ENCODE data around the gene ANAPC5. TPM values are rescaled to one million over a fixed set of nuclear protein-coding genes. Genes with fewer than 3 reads are reported as not detected.

Gene ANAPC5
- total RNA-seq, 4 donors from 2014 or later, result 101 to 381 (median 139) TPM

- Histone ChIP-seq H3K36me3 (peaks cover 0 to 17% (median 0%) of the 10 kb centered on the region in 3 donors), H3K4me3 (no peak overlapping the region), H3K27ac (no peak overlapping the region), H3K4me1 (peaks cover 0 to 30% (median 7%) of the 10 kb centered on the region in 4 donors), H3K27me3 (no peaks in the 10 kb centered on the region), H3K9me3 (no peaks in the 10 kb centered on the region)
- peak in 1 of 3 donors; percentile 18 for DNase-seq
- TF ChIP-seq POLR2A (IDR thresholded peaks at IDR 0.05), result no peak
- TF ChIP-seq CTCF (IDR thresholded peaks at IDR 0.05), result no peak
These were observed 58.6 kb downstream of the ANAPC5 start for GRCh38 chr12:121293603-121294002.

- peaks cover 0 to 17% (median 0%) of the 10 kb centered on the region in 3 donors for H3K36me3 ChIP-seq
- no peak for TF ChIP-seq POLR2A (IDR thresholded peaks at IDR 0.05)
- no peak for TF ChIP-seq CTCF (IDR thresholded peaks at IDR 0.05)
- peak in 1 of 3 donors; percentile 7 for DNase-seq
- no peak overlapping the region for H3K27ac ChIP-seq
- no peaks in the 10 kb centered on the region for H3K9me3 ChIP-seq
- H3K4me1 ChIP-seq, result peaks cover 0 to 22% (median 2%) of the 10 kb centered on the region in 4 donors
- H3K4me3 ChIP-seq, result no peak overlapping the region
- no peaks in the 10 kb centered on the region for H3K27me3 ChIP-seq
These were observed 61.8 kb downstream of the ANAPC5 start for GRCh38 chr12:121290410-121290809.

DNA sequence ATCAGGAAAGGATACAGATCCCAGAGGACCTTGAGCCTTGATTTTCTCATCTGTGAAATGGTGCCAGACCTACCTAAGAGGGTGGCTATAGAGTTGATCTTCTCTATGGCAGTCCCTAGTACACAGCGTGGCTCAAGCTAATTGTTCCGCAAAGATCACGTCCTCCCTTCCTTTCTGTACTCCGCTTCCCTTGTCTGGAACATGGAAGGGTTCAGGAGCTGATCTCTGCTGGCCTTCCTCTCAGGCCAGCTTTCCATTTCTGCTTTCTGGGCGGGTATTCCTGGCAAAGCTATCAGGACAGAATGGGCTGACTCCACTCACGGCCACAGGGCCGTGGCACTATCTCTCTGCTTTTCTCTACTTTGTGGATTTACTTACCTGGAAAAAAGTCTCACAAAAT lies 62.2 kb downstream of the ANAPC5 start:
- Histone ChIP-seq H3K27ac (no peak overlapping the region), H3K4me1 (peaks cover 0 to 18% (median 0%) of the 10 kb centered on the region in 4 donors)

GRCh38 chr12:121288986-121289385 lies 63.2 kb downstream of the ANAPC5 start:
- TF ChIP-seq POLR2A (IDR thresholded peaks at IDR 0.05) (no peak), CTCF (IDR thresholded peaks at IDR 0.05) (no peak)
- no peak for DNase-seq
- H3K27ac ChIP-seq, result no peak overlapping the region
- peaks cover 0 to 17% (median 0%) of the 10 kb centered on the region in 3 donors for H3K36me3 ChIP-seq
- no peaks in the 10 kb centered on the region for H3K9me3 ChIP-seq
- H3K27me3 ChIP-seq, result no peaks in the 10 kb centered on the region
- peaks cover 0 to 9% (median 0%) of the 10 kb centered on the region in 4 donors for H3K4me1 ChIP-seq
- H3K4me3 ChIP-seq, result no peak overlapping the region

More for the DNA sequence above, 62.2 kb downstream of the ANAPC5 start:
- H3K4me3 ChIP-seq, result no peak overlapping the region
- no peaks in the 10 kb centered on the region for H3K9me3 ChIP-seq
- DNase-seq, result no peak
- H3K27me3 ChIP-seq, result no peaks in the 10 kb centered on the region
- peaks cover 0 to 17% (median 0%) of the 10 kb centered on the region in 3 donors for H3K36me3 ChIP-seq
- TF ChIP-seq CTCF (IDR thresholded peaks at IDR 0.05) (no peak), POLR2A (IDR thresholded peaks at IDR 0.05) (no peak)

DNA sequence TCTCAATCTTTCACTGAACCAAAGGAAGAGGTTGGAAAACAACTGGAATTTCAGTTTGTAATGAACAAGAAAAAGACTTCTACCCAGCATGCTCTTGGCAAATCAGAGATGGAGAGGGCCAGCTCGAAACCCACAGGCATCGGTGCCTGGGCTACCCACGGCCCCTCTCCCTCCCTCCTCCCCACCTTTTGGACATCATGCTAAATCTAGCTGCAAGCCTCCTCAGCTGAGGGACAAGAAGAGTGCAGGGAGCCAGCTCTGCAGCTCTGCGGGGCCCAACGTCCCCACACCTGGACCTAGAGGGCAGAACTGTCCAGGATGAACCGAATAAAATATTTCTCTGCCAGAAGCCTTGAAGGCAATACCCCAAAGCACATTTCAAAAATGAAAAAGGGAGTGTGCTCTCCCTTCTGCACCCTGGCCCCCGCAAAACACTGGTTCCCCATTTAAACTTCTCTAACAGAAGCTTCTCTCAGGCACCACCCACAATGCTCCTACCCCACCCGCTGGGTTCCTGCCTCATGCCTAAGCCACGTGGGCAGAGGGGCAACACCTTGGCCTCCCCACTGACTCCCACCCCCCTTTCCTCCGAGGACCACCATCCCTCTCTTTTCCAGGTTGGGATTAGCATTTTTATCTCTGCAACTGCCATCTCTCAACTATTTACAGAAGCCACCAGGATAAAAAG lies 63.9 kb downstream of the ANAPC5 start:
- Histone ChIP-seq H3K27ac (no peak overlapping the region), H3K27me3 (no peaks in the 10 kb centered on the region), H3K4me3 (no peak overlapping the region), H3K36me3 (peaks cover 0 to 17% (median 0%) of the 10 kb centered on the region in 3 donors), H3K4me1 (peaks cover 0 to 8% (median 0%) of the 10 kb centered on the region in 4 donors), H3K9me3 (no peaks in the 10 kb centered on the region)
- DNase-seq, result no peak
- TF ChIP-seq POLR2A (IDR thresholded peaks at IDR 0.05) (no peak), CTCF (IDR thresholded peaks at IDR 0.05) (no peak)

Measured in Peyer's patch (tissue), 4 donors.